ENCODE data around the gene CGNL1. TPM values are rescaled to one million over a fixed set of nuclear protein-coding genes. Genes with fewer than 3 reads are reported as not detected.

The CGNL1 gene
- polyA plus RNA-seq, 2 of the 4 experiments (the other 2 are of a cell fraction): 1.4 to 1.8 TPM

DNA sequence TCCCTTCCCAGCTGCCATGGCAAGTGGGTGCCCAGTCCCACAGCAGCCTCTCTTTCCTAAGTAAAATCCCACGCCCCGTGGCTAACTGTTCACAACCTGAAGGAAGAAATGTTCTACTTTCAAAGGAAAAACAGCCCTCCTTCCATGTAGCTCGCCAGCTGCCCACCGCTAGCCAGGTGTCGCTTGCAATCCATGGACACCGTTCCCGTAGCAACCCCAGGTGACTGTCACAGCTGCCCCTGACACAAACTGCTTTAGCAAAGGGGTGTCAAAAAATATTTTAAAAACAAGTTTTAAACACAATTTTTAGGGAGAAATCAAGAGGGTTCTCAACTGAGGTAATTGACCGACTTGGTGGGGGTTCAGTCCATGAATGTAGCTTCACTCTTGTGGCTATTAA lies 21.0 kb upstream of the CGNL1 start (continued):
- TF ChIP-seq HMGXB4 (CRISPR knock-in tag; IDR thresholded peaks at IDR 0.05; ENCODE audit: borderline replicate concordance) (no peak), RAD21 (conservative IDR thresholded peaks at IDR 0.05 in 1 of 2, IDR thresholded peaks at IDR 0.05 in 1 of 2) (no peak), JUN (IDR thresholded peaks at IDR 0.05) (no peak), EP300 (IDR thresholded peaks at IDR 0.05) (no peak)

DNA sequence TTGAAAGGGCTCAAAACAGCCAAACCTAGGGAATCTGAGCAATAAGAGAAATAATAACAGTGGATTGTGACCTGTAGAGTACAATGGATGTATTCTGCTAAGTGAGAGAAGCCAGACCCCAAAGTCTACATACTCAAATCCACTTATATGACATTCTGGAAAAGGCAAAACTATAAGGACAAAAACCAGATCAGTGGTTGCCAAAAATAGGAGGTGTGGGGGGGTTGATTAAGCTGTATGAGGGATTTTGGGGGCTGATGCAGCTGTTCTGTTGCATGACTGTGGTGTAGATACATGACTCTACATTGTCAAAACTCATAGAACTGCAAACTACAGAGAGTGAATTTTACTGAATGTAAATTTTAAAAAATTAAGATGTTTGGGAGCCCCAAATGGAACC lies 20.1 kb upstream of the CGNL1 start:
- CTCF ChIA-PET: interaction anchor here (1.2 to 10.3 kb wide), 9 partner anchors 14 to 715 kb away, joined by 3 to 111 read pairs (median 5); no protein-coding TSS in a partner anchor

GRCh38 chr15:57356636-57357035 lies 19.7 kb upstream of the CGNL1 start:
- ATAC-seq (peak in 1 of 2 experiments; percentile 40; a peak in 2 of 6 replicates), DNase-seq (ENCODE audit: low read depth in 1 of 2, low spot score in 1 of 2) (no peak), FAIRE-seq (no peak)
- Histone ChIP-seq H3K4me3 (no peak overlapping the region), H3K27ac (no peak overlapping the region), H3K9me3 (no peaks in the 10 kb centered on the region), H3K4me1 (no peaks in the 10 kb centered on the region), H3K4me2 (no peak overlapping the region)
- ChIA-PET POLR2A (no interaction called here), CTCF (interaction anchor here (0.6 to 10.3 kb wide), 8 partner anchors 15 to 714 kb away, joined by 3 to 111 read pairs (median 5); no protein-coding TSS in a partner anchor)
- no peak for TF ChIP-seq CHD2 (IDR thresholded peaks at IDR 0.05; ENCODE audit: low read length, partially characterized antibody)
- TF ChIP-seq FOSB (CRISPR knock-in tag; IDR thresholded peaks at IDR 0.05): no peak
- TF ChIP-seq TP53 (CRISPR knock-in tag; IDR thresholded peaks at IDR 0.05): no peak
- TF ChIP-seq PHF8 (IDR thresholded peaks at IDR 0.05; ENCODE audit: borderline replicate concordance, low read depth): no peak
- no peak for TF ChIP-seq KDM1A (IDR thresholded peaks at IDR 0.05; ENCODE audit: low read depth)
- TF ChIP-seq RNF2 (IDR thresholded peaks at IDR 0.05; ENCODE audit: borderline replicate concordance, low read depth): no peak
- TF ChIP-seq GATA3 (IDR thresholded peaks at IDR 0.05; ENCODE audit: borderline replicate concordance): no peak
- no peak for TF ChIP-seq E2F6 (IDR thresholded peaks at IDR 0.05; ENCODE audit: borderline replicate concordance, low read depth)
- TF ChIP-seq, protein P1, sequence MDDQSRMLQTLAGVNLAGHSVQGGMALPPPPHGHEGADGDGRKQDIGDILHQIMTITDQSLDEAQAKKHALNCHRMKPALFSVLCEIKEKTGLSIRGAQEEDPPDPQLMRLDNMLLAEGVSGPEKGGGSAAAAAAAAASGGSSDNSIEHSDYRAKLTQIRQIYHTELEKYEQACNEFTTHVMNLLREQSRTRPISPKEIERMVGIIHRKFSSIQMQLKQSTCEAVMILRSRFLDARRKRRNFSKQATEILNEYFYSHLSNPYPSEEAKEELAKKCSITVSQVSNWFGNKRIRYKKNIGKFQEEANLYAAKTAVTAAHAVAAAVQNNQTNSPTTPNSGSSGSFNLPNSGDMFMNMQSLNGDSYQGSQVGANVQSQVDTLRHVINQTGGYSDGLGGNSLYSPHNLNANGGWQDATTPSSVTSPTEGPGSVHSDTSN (IDR thresholded peaks at IDR 0.05): no peak
- TF ChIP-seq ZSCAN20 (CRISPR knock-in tag; IDR thresholded peaks at IDR 0.05): no peak
- no peak for TF ChIP-seq USF2 (IDR thresholded peaks at IDR 0.05)
- 65% methylated on average over 4 of the region's 4 CpGs for WGBS (ENCODE audit: missing lambda C conversion rate)

More for the DNA sequence above, 20.1 kb upstream of the CGNL1 start:
- no peaks in the 10 kb centered on the region for H3K4me1 ChIP-seq
- POLR2A ChIA-PET: no interaction called here
- H3K27ac ChIP-seq: no peak overlapping the region
- ATAC-seq (no peak), DNase-seq (ENCODE audit: low read depth in 1 of 2, low spot score in 1 of 2) (no peak), FAIRE-seq (no peak)
- H3K9me3 ChIP-seq: no peaks in the 10 kb centered on the region
- H3K4me2 ChIP-seq: no peak overlapping the region
- TF ChIP-seq ESRRA (IDR thresholded peaks at IDR 0.05; ENCODE audit: borderline replicate concordance, low read length) (no peak), NPAS2 (CRISPR knock-in tag; IDR thresholded peaks at IDR 0.05; ENCODE audit: borderline replicate concordance) (no peak), HMGXB4 (CRISPR knock-in tag; IDR thresholded peaks at IDR 0.05; ENCODE audit: borderline replicate concordance) (no peak)
- no peak overlapping the region for H3K4me3 ChIP-seq
